AG20443 (cell line): Measurements from ENCODE around the gene CTAGE9.
A peak's percentile ranks its signal among the peaks of the same experiment; 100 is the strongest.
"Not testable (repeated sequence)": the region's sequence is repeated elsewhere in the genome, so short reads cannot be mapped to it uniquely, and the experiment has no call there.

Experiments used
- DNase-seq: peaks from one replicate; pipeline ENCODE4 v3.0.0; 2012; ENCODE audit warnings: low spot score, mixed read lengths

Gene CTAGE9, protein sequence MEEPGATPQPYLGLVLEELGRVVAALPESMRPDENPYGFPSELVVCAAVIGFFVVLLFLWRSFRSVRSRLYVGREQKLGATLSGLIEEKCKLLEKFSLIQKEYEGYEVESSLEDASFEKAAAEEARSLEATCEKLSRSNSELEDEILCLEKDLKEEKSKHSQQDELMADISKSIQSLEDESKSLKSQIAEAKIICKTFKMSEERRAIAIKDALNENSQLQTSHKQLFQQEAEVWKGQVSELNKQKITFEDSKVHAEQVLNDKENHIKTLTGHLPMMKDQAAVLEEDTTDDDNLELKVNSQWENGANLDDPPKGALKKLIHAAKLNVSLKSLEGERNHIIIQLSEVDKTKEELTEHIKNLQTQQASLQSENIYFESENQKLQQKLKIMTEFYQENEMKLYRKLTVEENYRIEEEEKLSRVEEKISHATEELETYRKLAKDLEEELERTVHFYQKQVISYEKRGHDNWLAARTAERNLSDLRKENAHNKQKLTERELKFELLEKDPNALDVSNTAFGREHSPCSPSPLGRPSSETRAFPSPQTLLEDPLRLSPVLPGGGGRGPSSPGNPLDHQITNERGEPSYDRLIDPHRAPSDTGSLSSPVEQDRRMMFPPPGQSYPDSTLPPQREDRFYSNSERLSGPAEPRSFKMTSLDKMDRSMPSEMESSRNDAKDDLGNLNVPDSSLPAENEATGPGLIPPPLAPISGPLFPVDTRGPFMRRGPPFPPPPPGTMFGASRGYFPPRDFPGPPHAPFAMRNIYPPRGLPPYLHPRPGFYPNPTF

DNA sequence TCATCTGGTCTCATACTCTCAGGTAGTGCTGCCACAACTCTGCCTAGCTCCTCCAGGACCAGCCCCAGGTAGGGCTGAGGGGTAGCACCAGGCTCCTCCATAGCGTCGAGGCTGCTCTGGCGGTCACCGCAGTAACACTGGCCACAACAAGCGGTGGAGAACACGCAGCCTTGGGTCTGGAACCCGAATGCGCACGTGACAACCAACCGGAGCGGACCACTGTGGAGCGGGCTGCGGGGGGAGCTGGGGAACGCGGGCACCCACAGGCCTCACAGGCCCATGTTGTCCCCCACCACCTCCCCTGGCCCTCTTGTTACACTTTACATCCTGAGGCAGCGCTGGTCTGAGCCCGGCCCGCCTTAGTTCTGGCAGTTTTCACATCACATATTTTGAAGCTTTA, at the start of gene CTAGE9:
CTAGE9 (minus strand) TSS at position 101 of the 400 bp plus-strand sequence; CDS start at position 101, 0 bp downstream.
- not testable (repeated sequence) for DNase-seq

DNA sequence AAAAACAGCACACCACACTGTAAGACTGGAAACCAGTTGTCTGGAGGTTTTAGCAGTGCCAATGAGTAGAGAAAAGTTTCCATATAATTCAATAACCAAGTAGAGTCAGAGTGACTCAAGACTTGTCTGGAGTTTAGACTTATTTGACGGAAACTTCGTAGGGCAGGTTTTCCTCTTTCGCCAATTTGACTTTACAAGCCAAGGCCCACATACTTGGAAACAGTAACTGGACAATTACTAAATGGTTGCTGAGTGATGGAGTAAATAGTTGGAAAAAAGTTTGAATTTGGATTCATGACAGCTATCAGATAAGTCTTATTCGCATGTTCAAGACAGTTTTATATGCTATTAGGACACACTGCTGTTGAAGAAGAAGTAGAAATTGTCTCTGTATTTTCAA, 48.1 kb upstream of the CTAGE9 start:
- no peak for DNase-seq

DNA sequence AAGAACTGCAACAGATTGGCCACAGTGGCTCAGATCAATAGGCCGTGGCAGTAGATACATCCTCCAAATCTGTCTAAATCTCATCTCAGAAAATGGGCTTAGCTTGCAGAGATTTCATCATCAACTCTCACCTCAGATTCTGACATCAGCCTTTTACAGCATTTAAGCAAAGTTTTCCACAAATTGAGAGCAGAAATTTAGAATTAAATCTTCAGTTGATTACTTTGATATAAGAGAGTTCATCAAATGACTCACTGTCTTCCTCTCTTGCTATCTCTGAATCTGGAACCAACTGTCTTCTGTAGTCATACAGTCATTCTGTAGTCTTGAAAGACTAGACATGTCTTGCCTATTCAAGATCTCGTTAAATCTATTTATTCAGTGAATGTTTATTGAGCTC, 45.2 kb upstream of the CTAGE9 start:
- DNase-seq, result no peak

DNA sequence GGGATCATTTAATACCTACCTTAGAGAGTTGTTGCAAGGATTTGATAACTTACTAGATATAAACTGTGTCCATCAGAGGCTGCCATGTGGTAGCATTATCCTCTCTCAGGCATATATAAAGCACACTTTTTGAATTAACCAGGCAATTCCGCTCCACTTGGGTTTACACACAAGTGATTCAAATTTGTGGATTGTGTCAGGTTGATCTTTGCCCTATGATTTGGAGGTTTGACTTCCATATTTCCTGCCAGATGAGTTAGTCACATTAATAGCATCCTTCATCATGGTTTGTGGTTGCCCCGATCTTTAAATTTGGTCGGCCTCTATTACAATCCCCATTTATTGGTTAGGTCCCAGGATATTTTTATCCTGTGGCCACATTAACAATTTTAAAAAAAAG, 44.8 kb upstream of the CTAGE9 start:
- DNase-seq, result peak; percentile 63

DNA sequence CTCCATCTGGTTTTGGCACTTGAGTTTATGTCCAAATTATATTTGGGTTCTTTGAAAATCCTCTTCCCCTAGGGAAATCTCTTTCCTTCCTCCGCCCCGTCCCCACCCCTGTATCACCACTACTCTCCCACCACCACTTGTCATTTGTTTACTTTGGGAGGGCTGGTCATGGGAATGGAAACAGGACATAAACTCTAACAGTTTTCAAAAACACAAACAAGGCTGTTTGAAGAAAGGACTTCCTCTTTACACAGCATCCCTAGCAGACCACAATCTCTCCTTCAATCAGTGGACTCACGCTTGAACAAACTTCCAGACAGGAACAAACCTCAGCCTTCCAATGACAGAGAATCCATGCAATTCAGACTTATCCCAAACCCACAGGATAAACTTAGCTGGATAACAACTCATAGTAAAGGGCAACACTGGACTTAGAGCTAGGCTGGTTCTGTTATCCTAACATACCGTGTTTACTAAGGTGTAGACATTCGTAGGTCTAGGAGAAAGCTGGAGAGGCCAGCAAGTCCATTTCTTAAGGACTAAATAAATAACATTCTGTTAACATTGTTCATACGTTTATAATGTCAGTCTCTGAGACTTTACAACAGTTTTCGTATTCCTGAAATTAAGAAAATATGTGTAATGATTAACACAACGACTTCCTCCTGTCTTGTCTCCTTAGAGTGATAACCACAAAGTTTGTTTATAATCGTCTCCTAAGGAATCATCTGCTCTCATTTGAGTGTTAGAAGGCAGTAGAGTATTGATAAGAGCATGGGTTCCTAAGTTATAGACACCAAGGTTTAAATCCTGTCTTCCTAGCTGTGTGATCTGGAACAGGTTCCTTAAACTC, 44.1 kb upstream of the CTAGE9 start:
- DNase-seq, result no peak

DNA sequence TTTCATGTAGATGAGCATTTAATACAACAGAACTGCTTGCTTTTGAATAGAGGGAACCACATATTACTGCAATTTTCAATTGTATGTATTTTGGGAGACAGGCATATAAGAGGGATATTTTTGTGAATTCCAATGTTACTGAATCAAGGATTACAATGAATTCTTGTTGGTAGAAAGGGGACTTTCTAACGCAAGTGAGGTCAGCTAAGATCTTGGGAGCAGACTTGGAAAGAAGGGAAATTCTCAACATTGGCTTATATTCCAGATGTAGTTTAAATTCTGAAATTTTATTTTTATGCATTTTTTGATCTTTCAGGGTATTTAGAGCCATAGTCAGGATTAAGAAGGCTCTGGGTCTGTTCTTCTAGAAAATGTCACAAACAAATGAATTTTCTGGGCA, 43.3 kb upstream of the CTAGE9 start:
- DNase-seq, result peak; percentile 28

DNA sequence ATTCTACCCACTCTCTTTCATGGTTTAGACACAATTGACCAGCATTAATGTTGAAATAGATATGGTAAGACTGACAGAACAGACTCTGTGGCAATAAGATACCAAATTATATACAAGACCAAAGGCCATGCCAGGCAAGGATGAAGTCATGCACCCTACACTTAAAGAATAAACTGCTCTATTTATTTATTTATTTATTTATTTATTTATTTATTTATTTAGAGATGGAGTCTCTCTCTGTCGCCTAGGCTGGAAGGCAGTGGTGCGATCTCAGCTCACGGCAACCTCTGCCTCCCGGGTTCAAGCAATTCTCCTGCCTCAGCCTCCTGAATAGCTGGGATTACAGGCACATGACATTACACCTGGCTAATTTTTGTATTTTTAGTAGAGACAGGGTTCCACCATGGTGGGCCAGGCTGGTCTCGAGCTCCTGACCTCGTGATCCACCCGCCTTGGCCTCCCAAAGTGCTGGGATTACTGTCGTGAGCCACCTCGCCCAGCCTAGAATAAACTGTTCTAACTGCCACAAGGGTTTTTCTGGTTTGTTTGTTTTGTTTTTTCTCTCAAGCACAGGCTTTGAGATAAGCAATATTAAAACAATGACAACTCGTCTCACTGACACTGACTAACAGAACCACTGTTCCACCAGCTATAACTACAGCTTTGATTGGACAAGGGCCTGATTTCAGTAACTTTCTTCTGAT, 40.3 kb upstream of the CTAGE9 start:
- DNase-seq, result not testable (repeated sequence)

DNA sequence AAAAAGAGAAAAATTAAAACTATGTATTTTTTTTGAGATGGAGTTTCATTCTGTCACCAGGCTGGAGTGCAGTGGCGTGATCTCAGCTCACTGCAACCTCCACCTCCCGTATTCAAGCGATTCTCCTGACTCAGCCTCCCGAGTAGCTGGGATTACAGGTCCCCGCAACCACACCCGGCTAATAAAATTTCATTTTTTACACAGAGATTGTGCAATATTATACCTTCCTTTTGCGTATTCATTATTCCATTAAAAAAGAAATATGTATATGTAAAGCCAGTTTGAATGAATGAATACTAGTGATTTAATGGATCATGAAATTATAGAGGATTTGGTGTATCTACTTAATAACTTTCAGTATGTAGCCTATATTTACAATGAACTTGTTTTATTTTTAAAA, 38.2 kb upstream of the CTAGE9 start:
- no peak for DNase-seq

DNA sequence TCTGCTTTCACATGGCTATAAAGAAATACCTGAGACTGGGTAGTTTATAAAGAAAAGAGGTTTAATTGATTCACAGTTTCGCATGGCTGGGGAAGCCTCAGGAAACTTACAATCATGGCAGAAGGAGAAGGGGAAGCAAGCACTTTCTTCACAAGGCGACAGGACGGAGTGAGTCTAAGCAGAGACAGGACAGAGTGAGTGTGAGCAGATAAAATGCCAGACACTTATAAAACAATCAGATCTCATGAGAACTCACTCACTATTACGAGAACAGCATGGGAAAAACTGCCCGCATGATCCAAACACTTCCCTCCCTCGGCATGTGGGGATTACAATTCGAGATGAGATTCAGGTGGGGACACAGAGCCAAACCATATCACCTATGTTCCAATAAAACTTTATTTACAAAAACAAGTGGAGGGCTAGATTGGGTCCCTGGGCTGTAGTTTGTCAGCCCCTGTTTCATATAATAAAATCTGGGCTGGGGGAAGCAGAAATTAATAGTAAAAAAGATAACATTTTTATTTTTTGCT, 37.1 kb upstream of the CTAGE9 start:
- DNase-seq, result no peak

DNA sequence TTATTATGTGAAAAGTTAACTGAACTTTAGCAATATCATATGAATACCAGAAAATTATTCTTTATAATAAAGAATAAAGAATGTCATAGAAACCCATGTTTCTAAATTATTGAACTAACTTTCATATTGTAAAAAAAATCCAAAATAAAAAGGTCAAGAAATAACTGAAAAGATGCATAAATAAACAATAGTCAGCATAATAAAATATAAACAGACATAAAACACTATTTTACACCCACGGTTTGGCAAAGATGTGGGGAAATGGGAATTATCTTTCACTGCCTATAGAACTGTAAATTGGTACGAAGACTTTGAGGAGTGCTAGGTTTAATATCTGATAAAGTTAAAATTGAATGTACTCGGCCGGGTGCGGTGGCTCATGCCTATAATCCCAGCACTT, 34.7 kb upstream of the CTAGE9 start:
- DNase-seq, result no peak

DNA sequence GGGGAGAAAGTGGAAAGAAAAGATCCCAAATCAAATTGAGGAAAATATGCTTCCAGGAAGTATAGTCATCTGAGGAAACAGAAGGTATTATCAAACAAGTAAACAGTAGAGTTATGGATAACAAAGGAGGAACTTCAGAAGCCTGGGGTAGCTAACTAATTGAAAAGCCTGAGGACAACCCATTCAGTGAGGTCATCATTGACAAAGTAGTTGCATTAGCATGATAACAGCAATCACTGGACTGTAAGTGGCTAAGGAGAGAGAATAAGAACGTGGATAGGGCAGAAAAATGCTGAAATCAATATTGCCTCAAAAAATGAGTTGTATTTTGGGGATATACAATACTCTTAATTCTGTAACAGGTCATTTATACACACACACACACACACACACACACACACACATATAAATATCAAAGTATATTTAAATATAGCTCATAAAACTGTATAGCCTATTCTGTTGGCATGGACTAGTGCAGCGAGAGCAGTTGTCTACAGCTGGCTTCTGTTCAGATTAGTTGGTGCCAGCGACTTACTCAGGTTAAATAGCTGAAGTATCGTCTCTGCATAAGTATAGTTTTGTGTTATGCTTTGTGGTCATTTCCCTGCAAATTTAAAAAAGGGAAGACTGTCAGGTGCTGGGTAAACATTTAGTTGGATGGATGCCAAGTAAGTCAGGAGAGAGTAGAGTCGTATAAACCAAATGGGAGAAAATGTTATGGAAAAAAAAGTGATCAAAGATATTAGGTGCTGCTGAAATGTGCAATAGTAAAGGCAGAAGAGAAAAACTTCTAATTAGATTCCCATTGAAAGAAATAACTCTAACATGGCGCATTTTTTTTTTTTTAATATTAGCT, 33.8 kb upstream of the CTAGE9 start:
- no peak for DNase-seq

DNA sequence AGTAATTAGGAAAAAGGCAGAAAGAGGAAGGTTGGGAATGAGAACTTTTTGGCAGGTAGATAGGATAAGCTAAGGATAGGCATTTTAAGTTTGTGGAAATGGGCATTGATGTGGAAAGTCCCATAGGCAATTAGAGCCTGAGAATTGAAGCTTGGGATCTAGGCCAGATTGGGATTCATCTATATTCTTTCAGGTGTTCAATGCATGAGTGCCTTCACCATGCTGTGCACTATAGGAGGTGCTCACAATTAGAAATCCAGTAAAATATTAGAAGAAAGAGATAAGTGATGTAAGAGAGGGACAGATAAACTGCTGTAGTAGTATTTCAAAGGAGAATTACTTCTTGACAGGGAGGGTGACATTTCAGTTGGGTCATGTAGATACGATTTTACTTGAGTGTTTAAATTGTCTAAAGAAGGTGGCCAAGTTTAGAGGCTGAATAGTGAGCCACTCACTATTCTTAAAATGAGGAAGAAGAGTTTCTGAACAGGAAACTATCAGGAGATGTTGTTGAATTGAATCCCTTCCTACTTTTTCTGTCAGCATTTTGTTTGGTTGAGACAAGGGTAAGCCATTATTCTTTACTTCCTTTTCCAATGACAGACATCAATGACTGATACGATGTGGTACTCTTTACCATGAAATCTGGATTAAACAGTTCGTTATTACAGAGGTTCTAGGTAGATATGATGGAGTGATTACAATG, 31.0 kb upstream of the CTAGE9 start:
- DNase-seq, result no peak

DNA sequence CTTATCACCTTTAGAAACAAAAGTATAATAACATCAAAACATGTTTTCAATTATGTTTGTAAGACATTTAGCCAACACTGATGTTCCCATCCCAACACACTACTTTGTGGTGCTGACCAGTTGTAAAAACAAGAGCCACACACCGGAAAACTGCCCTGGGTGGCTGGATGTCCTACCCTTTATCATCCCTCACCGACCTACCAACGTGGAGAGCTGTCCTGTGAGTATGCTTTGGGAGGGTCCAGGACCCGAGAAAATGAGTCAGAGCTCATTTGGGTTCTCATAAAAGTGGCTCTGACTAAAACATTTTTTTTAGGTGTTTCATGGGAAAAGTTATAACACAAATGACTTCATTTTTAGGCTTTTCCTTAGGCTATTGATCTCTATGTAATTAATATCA, 29.3 kb upstream of the CTAGE9 start:
- peak; percentile 52 for DNase-seq

DNA sequence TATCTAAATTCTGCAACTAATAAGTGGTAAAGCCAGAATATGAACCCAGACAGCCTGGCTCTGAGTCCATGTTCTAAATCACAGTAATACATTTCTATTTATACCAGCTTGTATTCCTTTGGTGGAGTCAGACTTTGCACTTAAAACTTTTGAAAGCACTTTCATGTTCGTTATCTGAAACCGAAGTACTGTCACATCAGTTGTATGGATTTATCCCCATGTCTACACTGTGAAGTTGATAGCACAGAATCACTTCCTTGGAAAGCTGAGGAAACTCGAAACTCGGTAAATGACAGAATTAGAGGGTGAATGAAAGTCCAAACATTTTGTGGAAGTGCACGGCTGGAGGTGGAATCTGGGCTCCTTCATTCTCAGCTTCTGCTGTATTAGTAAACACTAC, 28.3 kb upstream of the CTAGE9 start:
- no peak for DNase-seq

DNA sequence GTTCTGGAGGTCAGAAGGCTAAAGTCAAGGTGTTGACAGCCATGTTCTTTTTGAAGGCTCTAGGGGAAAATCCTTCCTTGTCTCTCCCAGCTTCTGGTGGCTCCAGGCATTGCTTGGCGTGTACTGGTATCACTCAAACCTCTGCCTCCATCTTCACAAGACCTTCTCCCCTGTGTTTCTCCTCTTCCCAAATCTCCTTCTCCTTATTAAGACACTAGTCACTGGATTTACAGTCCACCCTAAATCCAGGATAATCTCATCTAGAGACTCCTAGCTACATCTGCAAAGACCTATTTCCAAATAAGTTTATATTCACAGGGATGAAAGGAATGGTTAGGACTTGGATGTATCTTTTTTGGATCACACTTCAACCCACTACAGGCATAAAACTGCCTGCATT, 26.0 kb upstream of the CTAGE9 start:
- no peak for DNase-seq

DNA sequence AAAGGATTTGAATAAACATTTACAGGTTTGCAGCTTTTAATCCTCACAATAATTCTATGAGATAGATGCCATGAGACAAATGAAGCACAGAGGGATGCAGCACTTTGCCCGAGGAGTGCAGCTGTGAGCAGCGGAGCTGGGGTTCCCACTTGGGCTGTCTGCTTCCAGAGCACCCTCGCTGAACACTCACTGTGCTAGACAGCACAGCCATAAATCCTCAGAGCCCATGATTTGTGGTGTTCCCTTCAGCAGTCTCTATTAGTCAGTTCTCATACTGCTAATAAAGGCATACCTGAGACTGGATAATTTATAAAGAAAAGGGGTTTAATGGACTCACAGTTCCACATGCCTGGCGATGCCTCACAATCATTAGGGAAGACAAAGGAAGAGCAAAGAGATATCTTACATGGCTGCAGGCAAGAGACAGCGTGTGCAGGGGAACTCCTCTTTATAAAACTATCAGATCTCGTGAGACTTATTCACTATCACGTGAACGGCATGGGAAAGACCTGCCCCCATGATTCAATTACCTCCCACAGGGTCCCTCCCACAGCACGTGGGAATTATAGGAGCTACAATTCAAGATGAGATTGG, 25.3 kb upstream of the CTAGE9 start:
- DNase-seq, result no peak

DNA sequence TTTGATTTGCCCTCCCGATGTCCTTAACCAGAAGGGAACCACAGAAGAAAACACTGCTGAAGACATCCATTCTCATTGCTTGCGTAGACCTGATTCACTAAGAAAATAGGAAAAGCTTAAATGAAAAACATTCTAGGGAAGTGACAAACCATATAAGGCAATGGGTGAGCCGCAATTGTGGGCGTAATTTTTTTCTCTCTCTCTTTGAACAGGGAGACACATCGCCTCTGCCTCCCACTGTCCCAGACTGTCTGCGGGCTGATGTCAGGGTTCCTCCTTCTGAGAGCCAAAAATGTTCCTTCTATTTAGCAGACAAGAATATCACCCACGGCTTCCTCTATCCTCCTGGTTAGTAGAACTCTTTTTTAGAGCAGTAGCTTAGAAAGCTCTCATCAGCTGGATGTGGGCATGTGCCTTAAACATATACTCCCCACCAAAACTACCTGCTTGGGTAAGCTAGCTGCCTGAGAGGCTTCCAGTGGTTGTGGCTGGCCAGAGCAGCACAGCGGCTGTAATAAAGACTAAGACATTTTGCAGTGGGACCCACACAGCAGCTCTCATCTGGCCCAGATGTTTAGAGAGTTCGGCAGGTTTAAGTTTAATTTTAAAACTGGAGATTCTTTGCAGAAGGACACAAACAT, 22.7 kb upstream of the CTAGE9 start:
- DNase-seq, result peak; percentile 73

DNA sequence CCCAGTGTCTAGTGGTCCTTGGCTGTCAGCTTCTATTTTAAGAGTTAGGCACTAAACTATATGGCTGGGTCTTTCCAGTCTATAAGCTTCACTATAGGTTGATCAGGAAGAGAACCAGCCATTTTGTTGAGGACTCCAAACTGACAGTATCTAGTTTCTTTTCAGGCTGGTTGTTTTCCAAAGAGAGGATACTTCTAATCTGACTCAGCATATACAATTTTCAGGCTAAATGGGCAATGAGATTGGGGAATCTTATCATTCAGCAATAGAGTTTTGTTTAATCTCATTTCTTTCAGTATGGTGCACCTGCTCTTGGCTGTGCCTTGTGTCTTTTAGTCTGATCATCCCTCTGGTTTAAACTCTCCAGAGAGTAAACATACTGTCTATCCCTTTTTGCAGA, 20.4 kb upstream of the CTAGE9 start:
- no peak for DNase-seq

DNA sequence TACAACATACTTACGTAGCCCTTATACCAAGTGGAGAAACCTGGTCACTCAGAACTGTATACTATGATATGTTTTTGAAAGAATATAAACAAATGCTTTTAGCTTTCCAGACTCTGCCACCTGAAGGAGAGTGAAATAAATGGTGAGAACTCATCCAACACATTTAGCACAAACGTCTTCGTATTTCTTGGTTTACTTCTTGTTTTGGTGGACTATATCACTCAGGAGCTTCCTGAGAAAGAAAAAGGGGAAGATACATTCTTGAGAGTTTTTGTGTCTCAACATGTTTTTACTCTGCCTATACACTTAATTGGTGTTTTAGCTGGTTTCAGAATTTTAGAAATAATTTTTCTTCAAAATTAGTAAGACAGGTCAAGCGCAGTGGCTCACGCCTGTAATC, 19.4 kb upstream of the CTAGE9 start:
- no peak for DNase-seq
